Measurements from ENCODE around the gene ARFRP1.

Gene ARFRP1

DNA sequence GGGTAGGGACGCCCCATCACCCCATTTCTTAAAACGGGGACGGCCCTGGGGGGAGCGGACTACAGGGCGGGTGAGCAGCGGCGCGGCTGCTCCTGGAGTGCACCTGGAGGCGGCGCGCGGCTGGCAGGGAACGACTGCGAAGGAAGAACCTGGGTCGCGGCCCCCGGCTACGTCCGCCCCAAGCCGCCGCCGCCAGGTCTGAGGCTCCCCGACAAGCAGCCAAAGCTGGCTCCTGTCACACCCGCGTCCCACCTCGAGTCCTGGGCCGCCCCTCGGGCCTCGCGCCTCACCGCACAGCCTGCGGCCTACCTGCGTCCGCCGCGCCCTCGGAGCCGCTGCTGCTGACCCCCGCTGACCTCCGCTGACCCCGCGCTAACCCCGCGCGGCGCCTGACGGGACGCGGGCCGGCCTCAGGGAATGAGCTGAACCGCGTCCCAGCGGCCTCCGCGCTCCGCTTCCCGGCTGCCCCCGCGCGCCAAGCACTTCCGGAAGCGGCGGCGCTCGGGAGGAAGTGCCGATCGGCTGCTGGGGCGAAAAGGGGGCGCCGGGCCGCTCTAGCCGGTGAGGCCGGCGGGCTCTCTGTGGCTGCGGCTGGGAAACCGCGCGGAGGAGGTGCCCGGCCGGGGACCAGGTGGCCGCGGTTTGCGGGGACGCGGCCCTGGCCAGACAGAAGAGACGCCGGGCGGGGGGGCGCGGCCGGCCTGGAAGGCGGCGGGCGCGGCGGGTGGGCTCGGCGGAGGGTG lies at the start of gene ARFRP1, which contains the start of gene ZGPAT:
TSS of gene ARFRP1 (minus strand) at position 419 of the 743 bp plus-strand sequence. CDS start 885 bp downstream, outside the sequence.
TSS of gene ZGPAT (plus strand) at position 482 of the 743 bp plus-strand sequence. CDS start 542 bp downstream, outside the sequence.
- peak; percentile 87 for DNase-seq

- peak; percentile 37 for DNase-seq
Measured at GRCh38 chr20:63756648-63756991, 48.8 kb upstream of the ARFRP1 start.

GRCh38 chr20:63755933-63756647 lies 48.3 kb upstream of the ARFRP1 start:
- no peak for DNase-seq

DNA sequence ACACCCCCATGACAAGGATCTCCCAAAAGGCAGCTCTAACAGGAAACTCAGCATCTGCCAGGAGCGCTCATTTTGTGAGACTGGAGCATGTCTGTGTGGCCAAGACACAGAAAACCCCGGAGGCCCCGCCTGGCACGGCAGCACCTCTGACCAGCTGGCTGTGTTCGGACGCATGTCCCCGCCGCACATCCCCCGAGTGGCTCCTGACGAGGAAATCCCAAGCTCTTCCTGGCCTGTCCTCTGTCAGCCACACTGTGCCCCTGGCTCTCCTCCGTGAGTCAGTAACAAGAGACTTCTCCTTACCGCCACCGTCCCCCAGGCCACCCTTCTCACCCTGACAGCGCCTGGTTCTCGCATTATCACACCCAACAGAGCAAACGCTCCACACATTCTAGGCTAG lies 46.2 kb upstream of the ARFRP1 start:
- no peak for DNase-seq

GRCh38 chr20:63753381-63753780 lies 45.6 kb upstream of the ARFRP1 start:
- DNase-seq: no peak

DNA sequence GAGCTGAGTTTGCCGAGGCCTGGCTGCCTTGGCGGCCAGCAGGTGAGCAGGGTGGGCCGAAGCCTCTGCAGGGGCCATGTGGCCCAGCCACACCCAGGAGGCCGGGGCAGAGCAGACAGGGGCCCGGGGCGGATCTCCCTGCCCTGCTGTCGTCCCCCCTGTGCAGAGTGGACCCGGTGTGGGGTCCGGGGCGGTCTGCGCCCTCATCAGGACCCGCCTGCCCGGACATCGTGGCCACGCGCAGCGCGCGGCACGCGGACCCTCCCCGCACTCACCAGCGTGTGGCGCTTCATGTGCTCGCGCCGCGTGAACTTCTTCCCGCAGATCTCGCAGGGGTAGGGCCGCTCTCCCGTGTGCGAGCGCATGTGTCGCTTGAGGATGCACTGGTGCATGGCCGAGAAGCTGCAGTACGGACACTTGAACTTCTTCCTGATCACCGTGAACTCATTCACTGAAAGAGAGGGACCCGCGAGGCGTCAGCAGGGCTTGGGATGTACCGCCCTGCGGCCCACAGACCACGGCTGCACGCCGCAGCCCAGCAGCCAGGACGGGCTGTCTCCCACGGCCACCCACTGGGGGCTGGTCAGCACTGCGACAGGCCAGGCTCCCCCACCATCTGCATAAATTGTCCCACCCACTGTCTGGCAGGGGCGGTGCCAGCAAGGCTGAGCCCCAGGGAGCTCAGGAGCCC lies 44.8 kb upstream of the ARFRP1 start:
- no peak for DNase-seq

DNA sequence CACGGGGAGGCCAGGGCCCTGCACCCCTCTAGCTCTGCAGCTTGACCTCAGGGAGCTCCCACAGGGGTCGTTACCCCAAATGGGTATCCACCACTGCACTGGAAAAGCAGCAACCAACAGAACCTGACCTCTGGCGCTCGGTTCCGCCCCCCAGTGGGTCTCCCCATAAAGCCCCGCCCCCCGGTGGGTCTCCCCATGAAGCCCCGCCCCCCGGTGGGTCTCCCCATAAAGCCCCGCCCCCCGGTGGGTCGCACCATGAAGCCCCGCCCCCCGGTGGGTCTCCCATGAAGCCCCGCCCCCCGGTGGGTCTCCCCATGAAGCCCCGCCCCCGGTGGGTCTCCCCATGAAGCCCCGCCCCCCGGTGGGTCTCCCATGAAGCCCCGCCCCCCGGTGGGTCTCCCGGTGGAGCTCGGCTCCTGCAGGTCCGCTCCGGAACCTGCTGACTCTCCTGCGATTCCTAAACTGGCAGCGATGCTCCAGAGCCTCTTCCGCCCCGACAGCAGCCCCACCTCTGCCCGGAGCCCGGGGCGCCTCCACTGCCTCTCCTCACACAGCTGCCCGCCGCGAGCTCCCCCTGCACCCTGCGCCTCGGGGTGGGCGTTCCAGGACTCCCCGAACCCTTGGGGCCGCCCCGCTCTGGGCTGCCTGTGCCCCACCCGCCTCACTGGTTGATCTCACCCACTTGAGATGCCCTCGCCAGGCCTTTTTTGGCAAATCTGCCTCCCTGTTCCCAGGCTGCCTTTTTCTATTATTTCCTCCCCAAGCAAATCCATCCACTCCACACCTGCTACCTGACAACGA lies 43.9 kb upstream of the ARFRP1 start:
- DNase-seq: no peak

DNA sequence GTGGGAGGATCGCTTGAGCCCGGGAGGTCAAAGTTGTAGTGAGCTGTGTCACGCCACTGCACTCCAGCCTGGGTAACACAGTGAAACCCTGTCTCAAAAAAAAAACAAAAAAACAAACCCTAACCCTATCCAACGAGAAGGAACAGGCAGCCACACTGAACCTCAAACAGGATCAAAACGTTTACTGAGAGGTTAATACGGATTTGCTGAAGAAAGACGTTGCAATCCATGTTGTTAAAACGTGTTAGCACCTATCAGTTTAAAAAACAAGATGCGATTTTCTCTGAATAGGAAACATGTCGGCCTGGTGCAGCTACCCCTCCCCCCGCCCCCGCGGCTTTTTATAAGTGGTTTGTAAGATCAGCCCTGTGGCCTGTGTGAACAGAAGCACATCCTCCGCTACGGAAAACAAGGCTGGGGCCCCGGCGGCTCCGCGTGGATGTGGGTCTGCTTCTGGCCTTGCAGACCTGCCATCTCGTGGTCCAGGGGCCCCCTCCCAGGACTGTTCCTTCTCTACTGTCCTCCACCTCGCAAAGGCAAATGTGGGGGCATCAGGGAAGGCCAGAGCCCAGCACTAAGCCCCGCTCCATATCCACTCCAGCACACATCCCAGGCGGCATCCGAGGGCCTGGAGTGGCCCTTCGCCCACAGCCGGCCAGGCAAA lies 43.2 kb upstream of the ARFRP1 start:
- no peak for DNase-seq

GRCh38 chr20:63749597-63750508 lies 42.1 kb upstream of the ARFRP1 start:
- no peak for DNase-seq

DNA sequence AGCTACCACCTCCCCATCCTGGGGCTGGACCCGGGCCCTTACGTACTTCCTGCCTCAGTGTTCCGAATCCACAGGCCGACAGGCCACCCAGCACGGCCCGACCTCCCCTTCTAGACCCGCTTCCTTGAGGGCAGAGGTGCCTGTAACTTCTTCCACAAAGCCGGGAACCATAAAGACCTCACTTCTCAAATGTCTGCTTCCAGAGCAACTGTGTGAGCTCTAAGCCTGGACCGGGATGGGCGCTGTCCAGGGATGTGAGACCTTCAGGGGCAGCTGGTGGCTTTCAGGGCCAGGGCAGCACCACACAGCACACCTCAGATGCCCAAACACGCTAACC lies 41.1 kb upstream of the ARFRP1 start:
- no peak for DNase-seq

- no peak for DNase-seq
Measured at GRCh38 chr20:63748070-63748933, 40.5 kb upstream of the ARFRP1 start.

GRCh38 chr20:63747622-63748069 lies 39.9 kb upstream of the ARFRP1 start:
- DNase-seq: no peak

- DNase-seq: no peak
Measured at GRCh38 chr20:63746751-63747315, 39.1 kb upstream of the ARFRP1 start.

- DNase-seq: no peak
Measured at GRCh38 chr20:63745961-63746731, 38.4 kb upstream of the ARFRP1 start.

DNA sequence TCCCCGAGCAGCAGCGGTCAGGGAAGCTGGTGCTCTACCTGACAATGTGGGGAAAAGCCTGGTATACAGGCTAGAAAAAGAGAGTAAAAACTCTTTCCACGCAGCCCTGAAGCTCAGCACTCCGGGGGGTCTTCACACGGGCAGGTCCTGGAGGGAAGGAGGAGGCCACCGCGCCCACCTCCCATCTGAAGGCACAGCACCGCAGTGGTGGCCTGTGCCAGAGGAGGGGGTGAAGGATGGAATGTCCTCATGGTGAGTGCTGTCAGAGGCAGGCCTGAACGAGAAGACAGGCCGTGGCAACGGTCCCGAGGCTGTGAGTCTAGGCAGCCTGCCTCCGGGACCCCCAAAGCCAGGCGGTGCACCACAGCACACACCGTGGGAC lies 37.6 kb upstream of the ARFRP1 start:
- no peak for DNase-seq

DNA sequence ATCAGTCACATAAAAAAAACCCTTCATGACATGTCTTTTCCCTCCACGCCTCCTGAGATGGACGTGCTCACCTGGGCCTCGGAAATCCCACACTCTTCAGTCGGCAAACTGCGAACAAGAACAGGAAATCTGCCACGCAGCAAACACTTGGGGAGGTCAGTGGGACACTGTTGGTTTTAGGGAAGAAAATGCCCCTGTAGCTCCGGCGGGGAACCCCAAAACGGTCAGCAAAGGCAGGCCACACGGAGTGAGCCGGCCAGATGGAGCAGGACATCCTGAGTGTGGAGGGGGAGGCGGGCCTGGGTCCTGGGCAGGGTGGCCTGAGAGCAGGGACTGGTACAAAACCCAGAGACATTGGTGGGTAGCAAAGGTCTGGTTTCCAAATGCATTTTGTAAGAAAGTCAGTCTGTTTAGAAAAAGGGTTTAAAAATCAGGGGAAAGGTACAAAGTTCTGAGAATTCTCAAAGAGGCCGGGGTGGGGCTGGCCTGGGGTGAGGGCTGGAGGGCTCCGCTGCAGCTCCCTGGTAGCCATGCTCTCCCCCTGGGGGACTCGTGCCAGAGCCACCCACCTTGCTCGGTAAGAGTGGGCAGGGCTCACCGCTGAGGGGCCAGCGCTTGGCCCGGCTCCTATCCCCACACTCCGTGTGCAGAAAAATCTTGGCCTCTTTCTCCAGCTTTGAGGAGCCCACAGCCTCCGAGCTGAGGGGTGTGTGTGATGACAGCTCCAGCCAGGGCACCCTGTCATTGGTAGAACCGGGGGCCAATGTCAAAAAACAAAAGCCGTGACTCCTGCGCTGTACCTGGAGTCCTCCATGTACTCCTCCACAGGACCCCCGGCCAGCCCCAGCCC lies 37.0 kb upstream of the ARFRP1 start:
- no peak for DNase-seq

DNA sequence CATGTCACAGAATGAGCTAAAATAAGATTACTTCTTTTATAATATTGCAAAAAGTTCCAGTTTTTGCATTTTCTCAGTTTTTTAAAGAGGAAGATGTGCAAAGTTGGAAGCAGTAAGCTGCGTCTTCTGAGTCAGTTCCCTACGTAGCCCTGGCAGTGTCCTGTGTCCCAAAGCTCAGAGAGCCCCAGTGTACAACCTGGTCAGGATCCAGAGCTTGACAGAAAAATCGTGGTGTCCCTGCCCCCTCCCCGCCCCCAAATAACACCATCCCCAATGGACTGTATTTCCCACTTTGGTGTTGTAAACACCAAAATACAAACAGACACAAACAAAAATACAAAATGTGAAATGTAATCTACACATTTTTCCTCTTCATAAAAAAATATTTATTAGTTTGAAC lies 36.4 kb upstream of the ARFRP1 start:
- no peak for DNase-seq

Measured in GDM1 (cell line).